PC-3 (cell line): ENCODE results near the gene MOB1A.

Experiments
- CTCF ChIP-seq: fragments of 300-600 bp; sonication (generic); conservative IDR thresholded peaks from 2 replicates; pipeline ENCODE4 v1.5.1; 2017; ENCODE audit warnings: antibody characterized with exemption, low read depth, mild to moderate bottlenecking, low read length
- EZH2phosphoT487 ChIP-seq: fragments of 300-600 bp; sonication (generic); IDR thresholded peaks from 2 replicates; pipeline ENCODE4 v1.6.1; 2018; ENCODE audit warnings: mild to moderate bottlenecking, antibody characterized with exemption, low read length, borderline replicate concordance

GRCh38 chr2:74103763-74104162 lies 74.9 kb downstream of the MOB1A start:
- no peak for TF ChIP-seq CTCF
- no peak for TF ChIP-seq EZH2phosphoT487
